Panc1 (cell line): Measurements from ENCODE around the gene RBM6. TPM values are rescaled to one million over a fixed set of nuclear protein-coding genes. Genes with fewer than 3 reads are reported as not detected.

ENCODE experiments used
- ATAC-seq: fragments of 200-7000 bp; cut with Tn5 transposase; 2 replicates; pipeline ENCODE4 v1.9.1; 2020; ENCODE audit warnings: mild to moderate bottlenecking, moderate library complexity
- BruUV-seq: library from RNA; stranded (reverse); fragments of 400-500 nt; replicated peaks from 2 replicates; lab custom pipeline; 2021; lab: Mats Ljungman, UMichigan
- CTCF ChIA-PET: fragments of 300-600 bp; sonication (Branson Sonifier 250); formaldehyde crosslinking; loops from one replicate; lab custom pipeline; 2022; ENCODE audit warnings: antibody characterized with exemption; lab: Charles Lee
- POLR2A ChIA-PET: fragments of 300-600 bp; sonication (Branson Sonifier 250); formaldehyde crosslinking; loops from one replicate; lab custom pipeline; 2022; ENCODE audit warnings: antibody characterized with exemption; lab: Charles Lee
- DNase-seq: peaks from one replicate; pipeline ENCODE4 v3.0.0-alpha.2; 2010; ENCODE audit warnings: low read depth, low spot score
- H3K27ac ChIP-seq: 2 replicates; pipeline ENCODE4 v1.5.1; 2011; ENCODE audit warnings: mild to moderate bottlenecking, low read length, inconsistent platforms
- H3K27me3 ChIP-seq: fragments of 200-500 bp; sonication (Bioruptor generic); 2 replicates; pipeline ENCODE4 v1.6.0; 2014; ENCODE audit warnings: low read length, inconsistent platforms; ENCODE audit not compliant: control insufficient read depth, insufficient read depth
- H3K36me3 ChIP-seq: fragments of 200-500 bp; sonication (Bioruptor generic); 2 replicates; pipeline ENCODE4 v1.5.1; 2014; ENCODE audit warnings: inconsistent platforms, mild to moderate bottlenecking, low read length, moderate library complexity; ENCODE audit not compliant: control insufficient read depth, insufficient read depth
- H3K4me1 ChIP-seq: 2 replicates; pipeline ENCODE4 v1.5.1; 2011; ENCODE audit warnings: inconsistent platforms, mild to moderate bottlenecking, low read length, moderate library complexity; ENCODE audit not compliant: control insufficient read depth, insufficient read depth
- H3K4me3 ChIP-seq, 2 experiments: 2 replicates each; pipeline ENCODE4 v1.5.1; 2011 to 2012; ENCODE audit warnings: low read depth in 2 of 2, low read length in 2 of 2, mild to moderate bottlenecking in 2 of 2, inconsistent platforms in 1 of 2, moderate library complexity in 1 of 2
- H3K9me3 ChIP-seq: fragments of 200-500 bp; sonication (Bioruptor generic); 2 replicates; pipeline ENCODE4 v1.5.1; 2014; ENCODE audit warnings: low read depth, mild to moderate bottlenecking, inconsistent platforms, low read length, moderate library complexity; ENCODE audit not compliant: control insufficient read depth, insufficient read depth
- CTCF ChIP-seq: fragments of 450-650 bp; IDR thresholded peaks from 2 replicates; pipeline ENCODE4 v1.5.1; 2017; ENCODE audit warnings: mild to moderate bottlenecking
- REST ChIP-seq, 2 experiments: IDR thresholded peaks; 2 replicates each; pipeline ENCODE4 v1.6.1; 2011 to 2012; ENCODE audit warnings: low read depth in 2 of 2, control low read depth in 1 of 2, low read length in 1 of 2, mild to moderate bottlenecking in 1 of 2, moderate library complexity in 1 of 2; ENCODE audit not compliant: insufficient read depth in 1 of 2
- SIN3A ChIP-seq: IDR thresholded peaks from 2 replicates; pipeline ENCODE4 v1.6.1; 2012; ENCODE audit warnings: low read depth, mild to moderate bottlenecking, low read length, moderate library complexity, borderline replicate concordance; ENCODE audit not compliant: insufficient read depth
- TCF7L2 ChIP-seq: IDR thresholded peaks from 2 replicates; pipeline ENCODE4 v1.6.1; 2011; ENCODE audit warnings: mild to moderate bottlenecking, low read depth, low read length, inconsistent platforms
- in situ Hi-C: cut with HindIII; loops from 2 replicates; pipeline ENCODE4 v1.10.0; 2016; ENCODE audit warnings: low sequenced_read_pairs, low pct_unique_long_range_greater_than_20kb
- intact Hi-C: fragments of 100-400 bp; cut with micrococcal nuclease; formaldehyde crosslinking; loops from one replicate; pipeline ENCODE4 v1.10.0; 2022; ENCODE audit not compliant: unreplicated experiment
- total RNA-seq: library from RNA; stranded (reverse); gene quantifications from one replicate; pipeline ENCODE4 v1.2.1, GENCODE V29; 2021; ENCODE audit not compliant: unreplicated experiment

The RBM6 gene
- total RNA-seq, 1 experiment from 2014 or later = 43.6 TPM

GRCh38 chr3:49925485-49925884, 14.5 kb upstream of the RBM6 start:
- DNase-seq (no peak), ATAC-seq (no peak)
- 0 out of 2 replicates have a peak, but pooled peaks cover 6% of the 10 kb centered on the region for H3K4me1 ChIP-seq
- H3K36me3 ChIP-seq = no peaks in the 10 kb centered on the region
- no TSS peak for BruUV-seq
- H3K4me3 ChIP-seq = no peak overlapping the region
- no peak overlapping the region for H3K27ac ChIP-seq
- intact Hi-C loops = no loop called here
- no peaks in the 10 kb centered on the region for H3K27me3 ChIP-seq
- H3K9me3 ChIP-seq = no peaks in the 10 kb centered on the region
- no peak for TF ChIP-seq CTCF
- POLR2A ChIA-PET = no interaction called here
- in situ Hi-C loops = no loop called here
- CTCF ChIA-PET = no interaction called here

- ATAC-seq (no peak), DNase-seq (no peak)
- 0 out of 2 replicates have a peak, but pooled peaks cover 11% of the 10 kb centered on the region for H3K4me1 ChIP-seq
- ChIA-PET CTCF (no interaction called here), POLR2A (no interaction called here)
- H3K4me3 ChIP-seq = no peak overlapping the region
- no peaks in the 10 kb centered on the region for H3K36me3 ChIP-seq
- no peak overlapping the region for H3K27ac ChIP-seq
- no peaks in the 10 kb centered on the region for H3K9me3 ChIP-seq
- in situ Hi-C loops (no loop called here), intact Hi-C loops (no loop called here)
- TF ChIP-seq TCF7L2 (no peak), CTCF (no peak), REST (IDR thresholded peaks at IDR 0.05; ENCODE audit: insufficient read depth in 1 of 2, low read depth in 2 of 2, low read length in 1 of 2) (no peak), SIN3A (no peak)
- no TSS peak for BruUV-seq
- no peaks in the 10 kb centered on the region for H3K27me3 ChIP-seq
Observed at GRCh38 chr3:49926117-49926728, 13.7 kb upstream of the RBM6 start.
